SK-N-SH (cell line): ENCODE results near the gene ZNF148.

Experiments used
- CTCF ChIP-seq: fragments of 200-600 bp; sonication (generic); IDR thresholded peaks from 2 replicates; pipeline ENCODE4 v1.6.1; 2017; ENCODE audit warnings: antibody characterized with exemption, mild to moderate bottlenecking, moderate library complexity
- EZH2phosphoT487 ChIP-seq: fragments of 200-600 bp; sonication (generic); IDR thresholded peaks from 2 replicates; pipeline ENCODE4 v1.6.1; 2017; ENCODE audit warnings: low read depth, mixed run types, mild to moderate bottlenecking, antibody characterized with exemption, moderate library complexity, borderline replicate concordance
- FOSL2 ChIP-seq: IDR thresholded peaks from 2 replicates; pipeline ENCODE4 v1.4.0; 2012; ENCODE audit warnings: low read depth, mild to moderate bottlenecking, moderate library complexity, borderline replicate concordance
- FOXJ3 ChIP-seq: sonication (generic); formaldehyde crosslinking; IDR thresholded peaks from 2 replicates; pipeline ENCODE4 v1.5.1; 2020; ENCODE audit warnings: mild to moderate bottlenecking, missing genetic modification reagents
- FOXM1 ChIP-seq: IDR thresholded peaks from 2 replicates; pipeline ENCODE4 v1.4.0; 2012; ENCODE audit warnings: low read depth, mild to moderate bottlenecking
- GABPA ChIP-seq: IDR thresholded peaks from 2 replicates; pipeline ENCODE4 v1.4.0; 2012; ENCODE audit warnings: low read depth, mild to moderate bottlenecking
- IRF3 ChIP-seq: fragments of 150-350 bp; IDR thresholded peaks from 2 replicates; pipeline ENCODE4 v1.6.1; 2016; ENCODE audit warnings: mild to moderate bottlenecking, low read depth, low read length
- MEF2A ChIP-seq: IDR thresholded peaks from 2 replicates; pipeline ENCODE4 v1.4.0; 2012; ENCODE audit warnings: low read depth, borderline replicate concordance
- POLR2AphosphoS5 ChIP-seq: IDR thresholded peaks from 2 replicates; pipeline ENCODE4 v1.6.1; 2012; ENCODE audit warnings: low read depth, low read length
- REST ChIP-seq: IDR thresholded peaks from 2 replicates; pipeline ENCODE4 v1.6.1; 2012; ENCODE audit warnings: mild to moderate bottlenecking, low read depth, low read length, moderate library complexity
- SMC3 ChIP-seq: IDR thresholded peaks from 2 replicates; pipeline ENCODE4 v1.6.1; 2012; ENCODE audit warnings: low read depth, low read length, improper control_type of control experiment
- TAF1 ChIP-seq: IDR thresholded peaks from 2 replicates; pipeline ENCODE4 v1.6.1; 2012; ENCODE audit warnings: low read depth, mild to moderate bottlenecking, low read length, moderate library complexity, borderline replicate concordance
- TEAD4 ChIP-seq: IDR thresholded peaks from 2 replicates; pipeline ENCODE4 v1.4.0; 2012; ENCODE audit warnings: mild to moderate bottlenecking, borderline replicate concordance; ENCODE audit not compliant: insufficient read depth

GRCh38 chr3:125414669-125415068, 39.5 kb upstream of the ZNF148 start:
- TF ChIP-seq CTCF (no peak), SMC3 (no peak), FOXJ3 (no peak), REST (no peak), TAF1 (no peak), GABPA (no peak), FOXM1 (no peak), POLR2AphosphoS5 (no peak), MEF2A (no peak), TEAD4 (no peak), EZH2phosphoT487 (no peak), FOSL2 (no peak), IRF3 (no peak)
